Kidney (tissue), 14 donors: Measurements from ENCODE around the gene KRT73. TPM values are rescaled to one million over a fixed set of nuclear protein-coding genes. Genes with fewer than 3 reads are reported as not detected.

Source experiments
- DNase-seq, 5 donors: peaks; one replicate each; pipeline ENCODE4 v3.0.0-alpha.2; 2013 to 2020
- FAIRE-seq: peaks from 2 replicates; lab custom pipeline; 2012; peaks lifted over from hg19 to GRCh38; lab: Jason Lieb, UNC
- H3K27ac ChIP-seq, 2 donors: one replicate each; pipeline ENCODE4 v1.7.0; 2013; ENCODE audit warnings: low read depth in 2 of 2, low read length in 2 of 2, inconsistent platforms in 1 of 2
- H3K27me3 ChIP-seq: one replicate; pipeline ENCODE4 v1.7.1; 2013; ENCODE audit warnings: low read length, inconsistent platforms; ENCODE audit not compliant: control insufficient read depth, insufficient read depth
- H3K36me3 ChIP-seq, 3 donors: one replicate each; pipeline versions ENCODE4 v1.7.0 to v1.7.1; 2013; ENCODE audit warnings: low read length in 3 of 3, control low read depth in 1 of 3, inconsistent platforms in 1 of 3; ENCODE audit not compliant: insufficient read depth in 3 of 3, control insufficient read depth in 2 of 3
- H3K4me1 ChIP-seq, 3 donors: one replicate each; pipeline versions ENCODE4 v1.7.0 to v1.7.1; 2013; ENCODE audit warnings: low read length in 3 of 3, inconsistent platforms in 1 of 3, low read depth in 1 of 3; ENCODE audit not compliant: control insufficient read depth in 2 of 3, insufficient read depth in 2 of 3
- H3K4me3 ChIP-seq, 3 donors: one replicate each; pipeline versions ENCODE4 v1.7.0 to v1.8.1; 2013; ENCODE audit warnings: low read length in 3 of 3, control low read depth in 1 of 3, inconsistent platforms in 1 of 3
- H3K9ac ChIP-seq, 3 donors: one replicate each; pipeline versions ENCODE4 v1.7.0 to v1.7.1; 2013; ENCODE audit warnings: low read length in 3 of 3, control low read depth in 1 of 3, inconsistent platforms in 1 of 3
- H3K9me3 ChIP-seq, 3 donors: one replicate each; pipeline versions ENCODE4 v1.7.0 to v1.7.1; 2013; ENCODE audit warnings: low read length in 3 of 3, control low read depth in 1 of 3, inconsistent platforms in 1 of 3; ENCODE audit not compliant: control insufficient read depth in 2 of 3, insufficient read depth in 1 of 3
- intact Hi-C: fragments of 100-400 bp; cut with DNase I; formaldehyde crosslinking; loops from one replicate; pipeline ENCODE4 v1.11.1; 2022
- polyA plus RNA-seq: library from polyadenylated mRNA; stranded (reverse); fragments of 350-450 nt; fragmentation: Illumina TruSeq; extraction: RNeasy Lipid Tissue Mini Kit (QIAGEN cat#74804); gene quantifications from one replicate; pipeline ENCODE4 v1.2.3, GENCODE V29; 2014; ENCODE audit warnings: low read depth, low replicate concordance; ENCODE audit not compliant: insufficient read depth
- total RNA-seq: library from RNA; stranded (reverse); fragmentation: NEBNext Ultra II Directional; extraction: Animal tissue kit (Norgen Biotek cat#: 25700); gene quantifications from one replicate; pipeline ENCODE4 v1.2.1, GENCODE V29; 2021
- TF ChIP-seq, protein P1 (sequence below): IDR thresholded peaks from 3 replicates; pipeline ENCODE4 v1.5.1; 2012; ENCODE audit warnings: mild to moderate bottlenecking, moderate library complexity, borderline replicate concordance; ENCODE audit not compliant: insufficient read depth; ENCODE audit errors: extremely low read depth
- donor health status: control.
- donor health status: control.
- donor health status: control.
- donor health status: control.
- donor health status: control.
- donor health status: DM: yes; HTN: yes; CAD: no.
- donor health status: Normal renal cell carcinoma (clear cell type).

KRT73 gene
- total and polyA plus RNA-seq, 2 donors from 2014 or later: not detected

DNA sequence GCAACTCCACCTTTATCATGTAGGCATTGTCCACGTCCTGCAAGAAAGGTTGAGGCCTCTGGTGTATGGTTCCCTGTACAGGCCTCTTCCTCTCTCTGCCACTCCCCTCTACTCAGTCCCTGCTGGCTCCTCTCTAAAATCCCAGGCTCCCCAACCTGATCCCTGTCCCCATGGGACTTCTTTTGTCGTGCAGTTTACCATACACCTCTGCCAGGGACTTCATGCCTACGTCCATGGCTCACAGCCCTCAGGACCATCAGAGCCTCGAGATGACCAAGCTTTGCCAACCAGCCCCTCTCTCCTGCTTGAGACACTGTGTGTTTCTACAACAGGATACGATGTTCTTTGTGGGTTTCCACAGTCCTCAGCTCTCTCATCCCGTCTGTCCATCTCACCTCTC, 30.7 kb upstream of the KRT73 start:
- Histone ChIP-seq H3K27ac (no peak overlapping the region), H3K9ac (no peak overlapping the region), H3K36me3 (no peaks in the 10 kb centered on the region), H3K27me3 (no peaks in the 10 kb centered on the region), H3K9me3 (no peaks in the 10 kb centered on the region), H3K4me3 (no peak overlapping the region), H3K4me1 (no peaks in the 10 kb centered on the region)
- intact Hi-C loops: no loop called here
- no peak for FAIRE-seq
- TF ChIP-seq, protein P1, sequence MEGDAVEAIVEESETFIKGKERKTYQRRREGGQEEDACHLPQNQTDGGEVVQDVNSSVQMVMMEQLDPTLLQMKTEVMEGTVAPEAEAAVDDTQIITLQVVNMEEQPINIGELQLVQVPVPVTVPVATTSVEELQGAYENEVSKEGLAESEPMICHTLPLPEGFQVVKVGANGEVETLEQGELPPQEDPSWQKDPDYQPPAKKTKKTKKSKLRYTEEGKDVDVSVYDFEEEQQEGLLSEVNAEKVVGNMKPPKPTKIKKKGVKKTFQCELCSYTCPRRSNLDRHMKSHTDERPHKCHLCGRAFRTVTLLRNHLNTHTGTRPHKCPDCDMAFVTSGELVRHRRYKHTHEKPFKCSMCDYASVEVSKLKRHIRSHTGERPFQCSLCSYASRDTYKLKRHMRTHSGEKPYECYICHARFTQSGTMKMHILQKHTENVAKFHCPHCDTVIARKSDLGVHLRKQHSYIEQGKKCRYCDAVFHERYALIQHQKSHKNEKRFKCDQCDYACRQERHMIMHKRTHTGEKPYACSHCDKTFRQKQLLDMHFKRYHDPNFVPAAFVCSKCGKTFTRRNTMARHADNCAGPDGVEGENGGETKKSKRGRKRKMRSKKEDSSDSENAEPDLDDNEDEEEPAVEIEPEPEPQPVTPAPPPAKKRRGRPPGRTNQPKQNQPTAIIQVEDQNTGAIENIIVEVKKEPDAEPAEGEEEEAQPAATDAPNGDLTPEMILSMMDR: no peak
- no peak for DNase-seq

GRCh38 chr12:52648012-52648550, 29.7 kb upstream of the KRT73 start:
- Histone ChIP-seq H3K9ac (no peak overlapping the region), H3K4me1 (no peaks in the 10 kb centered on the region), H3K4me3 (no peak overlapping the region), H3K9me3 (no peaks in the 10 kb centered on the region), H3K27ac (no peak overlapping the region), H3K27me3 (no peaks in the 10 kb centered on the region), H3K36me3 (no peaks in the 10 kb centered on the region)
- FAIRE-seq (no peak), DNase-seq (no peak)
- TF ChIP-seq, protein P1: no peak
- intact Hi-C loops: no loop called here

DNA sequence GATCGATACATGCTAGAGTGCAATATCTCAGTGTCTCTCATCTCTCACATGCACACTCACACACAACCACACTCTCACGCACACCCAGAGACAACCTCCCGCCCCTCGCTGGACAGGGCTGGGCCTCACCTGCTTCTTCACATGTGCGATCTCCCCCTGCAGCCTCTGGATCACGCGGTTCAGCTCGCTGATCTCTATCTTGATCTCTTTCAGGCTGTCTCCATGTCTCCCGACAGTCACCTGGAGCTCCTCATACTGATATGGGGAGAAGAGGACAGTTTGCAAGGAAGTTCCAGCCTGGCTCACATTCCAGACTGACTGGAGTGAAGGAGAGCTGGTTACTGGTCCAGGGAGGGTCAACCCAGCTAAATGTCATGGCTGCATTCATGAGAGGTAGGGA, 29.2 kb upstream of the KRT73 start:
- Histone ChIP-seq H3K9me3 (no peaks in the 10 kb centered on the region), H3K27ac (no peak overlapping the region), H3K27me3 (no peaks in the 10 kb centered on the region), H3K9ac (no peak overlapping the region), H3K4me3 (no peak overlapping the region), H3K36me3 (no peaks in the 10 kb centered on the region), H3K4me1 (no peaks in the 10 kb centered on the region)
- TF ChIP-seq, protein P1: no peak
- intact Hi-C loops: no loop called here
- DNase-seq: no peak
- FAIRE-seq: no peak

DNA sequence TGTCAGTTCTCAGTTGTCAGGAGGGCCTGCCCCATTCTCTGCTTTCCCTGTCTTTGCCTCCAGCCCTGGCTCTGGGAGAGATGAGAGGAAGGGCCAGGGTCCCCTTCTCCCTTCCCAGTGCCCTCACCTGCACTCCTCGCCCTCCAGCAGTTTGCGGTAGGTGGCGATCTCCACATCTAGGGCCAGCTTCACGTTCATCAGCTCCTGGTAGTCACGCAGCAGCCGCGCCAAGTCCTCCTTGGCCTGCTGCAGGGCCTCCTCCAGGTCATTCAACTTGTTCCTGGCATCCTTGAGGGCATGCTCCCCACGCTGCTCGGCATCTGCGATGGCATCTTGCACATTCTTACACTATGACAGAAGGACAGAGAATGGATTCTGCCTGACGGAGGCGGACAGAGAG, 28.3 kb upstream of the KRT73 start:
- DNase-seq: no peak

More for the DNA sequence above, 28.3 kb upstream of the KRT73 start:
- Histone ChIP-seq H3K36me3 (no peaks in the 10 kb centered on the region), H3K4me3 (no peak overlapping the region), H3K4me1 (no peaks in the 10 kb centered on the region), H3K9ac (no peak overlapping the region), H3K9me3 (no peaks in the 10 kb centered on the region), H3K27me3 (no peaks in the 10 kb centered on the region), H3K27ac (no peak overlapping the region)
- TF ChIP-seq, protein P1: no peak
- intact Hi-C loops: no loop called here
- no peak for FAIRE-seq
